Choroid plexus epithelial cell (primary cell): Measurements from ENCODE around the gene RFTN2.
A peak's percentile ranks its signal among the peaks of the same experiment; 100 is the strongest.

Source experiments
- DNase-seq: peaks from one replicate; pipeline ENCODE4 v3.0.0-alpha.2; 2010; ENCODE audit warnings: low read depth
- H3K4me3 ChIP-seq: 2 replicates; pipeline ENCODE4 v1.5.1; 2011; ENCODE audit warnings: low read depth, mild to moderate bottlenecking, control low read depth, low read length, moderate library complexity
- TF ChIP-seq, protein P1 (sequence below): conservative IDR thresholded peaks from 2 replicates; pipeline ENCODE4 v1.5.1; 2011; ENCODE audit warnings: low read depth, mild to moderate bottlenecking, control low read depth, inconsistent platforms, low read length, moderate library complexity

The RFTN2 gene

DNA sequence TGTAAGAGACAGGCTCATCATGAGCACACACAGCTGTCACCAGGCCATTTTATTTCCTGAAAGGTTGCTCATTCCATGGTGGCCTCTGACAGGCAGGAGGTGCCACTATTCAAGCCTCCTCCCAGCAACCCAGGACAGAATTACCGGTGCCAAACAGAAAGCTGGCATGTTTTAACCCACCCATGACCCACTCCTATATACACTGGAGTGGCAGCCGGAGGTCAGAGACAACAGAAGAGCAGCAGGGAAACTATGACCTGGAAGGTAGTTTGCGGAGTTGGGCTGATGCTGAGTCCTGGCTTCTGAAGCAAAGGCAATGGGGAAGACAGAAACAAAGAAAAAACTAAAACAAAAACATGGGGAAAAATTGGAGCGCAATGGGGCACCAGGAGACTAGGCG is 2.3 kb downstream of the RFTN2 start:
- H3K4me3 ChIP-seq = peak overlapping the region; percentile 63
- no peak for DNase-seq
- TF ChIP-seq, protein P1, sequence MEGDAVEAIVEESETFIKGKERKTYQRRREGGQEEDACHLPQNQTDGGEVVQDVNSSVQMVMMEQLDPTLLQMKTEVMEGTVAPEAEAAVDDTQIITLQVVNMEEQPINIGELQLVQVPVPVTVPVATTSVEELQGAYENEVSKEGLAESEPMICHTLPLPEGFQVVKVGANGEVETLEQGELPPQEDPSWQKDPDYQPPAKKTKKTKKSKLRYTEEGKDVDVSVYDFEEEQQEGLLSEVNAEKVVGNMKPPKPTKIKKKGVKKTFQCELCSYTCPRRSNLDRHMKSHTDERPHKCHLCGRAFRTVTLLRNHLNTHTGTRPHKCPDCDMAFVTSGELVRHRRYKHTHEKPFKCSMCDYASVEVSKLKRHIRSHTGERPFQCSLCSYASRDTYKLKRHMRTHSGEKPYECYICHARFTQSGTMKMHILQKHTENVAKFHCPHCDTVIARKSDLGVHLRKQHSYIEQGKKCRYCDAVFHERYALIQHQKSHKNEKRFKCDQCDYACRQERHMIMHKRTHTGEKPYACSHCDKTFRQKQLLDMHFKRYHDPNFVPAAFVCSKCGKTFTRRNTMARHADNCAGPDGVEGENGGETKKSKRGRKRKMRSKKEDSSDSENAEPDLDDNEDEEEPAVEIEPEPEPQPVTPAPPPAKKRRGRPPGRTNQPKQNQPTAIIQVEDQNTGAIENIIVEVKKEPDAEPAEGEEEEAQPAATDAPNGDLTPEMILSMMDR = no peak

DNA sequence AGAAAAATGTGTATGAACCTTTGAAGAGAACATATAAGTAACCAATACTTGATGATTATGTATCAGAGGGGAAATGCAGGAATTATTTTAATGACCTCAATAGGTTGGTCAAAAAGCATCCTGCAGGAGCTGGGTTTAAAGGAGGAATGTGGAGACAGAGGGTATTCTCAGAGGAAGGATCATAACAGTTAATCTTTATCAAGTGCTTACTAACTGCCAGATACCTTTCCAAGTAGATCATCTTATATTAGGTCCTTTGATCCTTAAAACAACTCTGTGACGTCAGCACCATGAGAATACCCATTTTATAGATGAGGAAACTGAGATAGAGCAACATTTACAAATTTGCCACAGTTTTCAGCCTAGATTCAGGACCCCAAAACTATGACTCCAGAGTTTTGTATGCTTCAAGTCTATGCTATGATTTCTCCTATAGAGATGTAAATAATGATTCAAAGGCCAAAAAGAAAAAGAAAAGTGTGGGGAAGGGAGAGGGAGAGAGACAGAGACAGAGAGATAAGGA is 3.0 kb downstream of the RFTN2 start:
- DNase-seq = no peak
- H3K4me3 ChIP-seq = peak overlapping the region; percentile 63
- TF ChIP-seq, protein P1 = no peak

DNA sequence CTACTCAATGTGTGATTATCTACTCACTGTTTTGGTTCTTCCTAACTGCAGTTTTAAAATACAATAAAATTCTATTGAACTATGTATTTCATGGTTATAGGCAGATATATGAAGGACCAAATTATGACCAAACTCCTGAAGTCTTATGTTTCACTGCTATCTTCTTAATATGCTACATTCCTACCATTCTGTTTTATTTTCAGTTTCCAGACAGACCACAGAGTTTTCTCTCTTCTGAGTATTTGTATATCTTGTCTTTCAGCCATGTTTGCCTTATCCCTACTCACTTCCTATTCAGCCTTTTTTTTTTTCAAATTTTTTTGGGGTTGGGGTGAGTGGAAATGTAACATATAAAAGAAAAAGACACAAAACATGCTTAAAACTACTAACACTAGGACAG is 6.3 kb downstream of the RFTN2 start:
- H3K4me3 ChIP-seq = no peak overlapping the region
- TF ChIP-seq, protein P1 = no peak
- no peak for DNase-seq

DNA sequence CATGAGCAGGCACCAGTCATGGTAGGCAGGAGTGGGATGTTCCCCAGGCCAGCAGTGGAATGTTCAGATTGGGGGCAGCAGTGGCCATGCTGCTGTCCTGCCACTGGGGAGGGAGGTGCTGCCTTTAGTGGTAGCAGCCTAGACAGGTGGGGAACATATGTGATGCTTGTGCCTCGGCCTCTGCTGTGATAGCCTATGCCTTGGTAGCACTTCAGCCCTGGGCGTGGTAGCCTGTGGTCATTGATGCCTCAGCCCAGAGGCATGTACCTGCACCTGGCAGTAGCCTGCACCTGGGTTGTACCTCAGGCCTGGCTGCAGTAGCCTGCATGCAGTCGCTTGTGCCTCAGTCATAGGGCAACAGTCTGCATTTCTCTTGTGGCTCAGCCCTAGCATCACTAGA is 7.1 kb downstream of the RFTN2 start:
- DNase-seq = no peak
- TF ChIP-seq, protein P1 = no peak
- no peak overlapping the region for H3K4me3 ChIP-seq

DNA sequence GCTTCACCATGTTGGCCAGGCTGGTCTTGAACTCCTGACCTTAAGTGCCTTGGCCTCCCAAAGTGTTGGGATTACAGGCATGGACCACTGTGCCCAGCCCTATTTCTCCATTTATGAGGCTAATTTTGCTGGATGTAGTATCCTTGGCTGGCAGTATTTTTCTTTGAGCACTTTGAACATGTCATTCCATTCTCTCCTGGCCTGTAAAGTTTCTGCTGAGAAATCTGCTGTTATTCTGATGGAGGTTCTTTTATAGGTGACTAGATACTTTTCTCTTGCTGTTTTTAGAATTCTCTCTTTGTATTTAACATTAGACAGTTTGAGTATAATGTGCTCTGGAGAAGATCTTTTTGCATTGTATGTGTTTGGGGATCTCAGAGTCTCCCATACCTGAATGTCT is 9.1 kb downstream of the RFTN2 start:
- TF ChIP-seq, protein P1 = no peak
- DNase-seq = no peak
- no peak overlapping the region for H3K4me3 ChIP-seq

DNA sequence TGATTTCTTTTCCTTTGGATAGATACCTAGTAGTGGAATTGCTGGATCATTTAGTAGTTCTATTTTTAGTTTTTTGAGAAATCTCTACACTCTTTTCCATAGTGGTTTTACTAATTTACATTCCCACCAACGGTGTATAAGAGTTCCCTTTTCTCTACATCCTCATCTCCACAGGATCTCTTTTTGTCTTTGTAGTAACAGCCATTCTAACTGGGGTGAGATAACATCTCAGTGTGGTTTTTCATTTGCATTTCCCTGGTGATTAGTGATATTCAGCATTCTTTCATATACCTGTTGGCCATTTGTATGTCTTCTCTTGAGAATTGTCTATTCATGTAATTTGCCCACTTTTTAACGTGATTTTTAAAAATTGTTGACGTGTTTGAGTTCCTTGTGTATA is 13.8 kb downstream of the RFTN2 start:
- TF ChIP-seq, protein P1 = no peak
- no peak for DNase-seq
- no peak overlapping the region for H3K4me3 ChIP-seq

DNA sequence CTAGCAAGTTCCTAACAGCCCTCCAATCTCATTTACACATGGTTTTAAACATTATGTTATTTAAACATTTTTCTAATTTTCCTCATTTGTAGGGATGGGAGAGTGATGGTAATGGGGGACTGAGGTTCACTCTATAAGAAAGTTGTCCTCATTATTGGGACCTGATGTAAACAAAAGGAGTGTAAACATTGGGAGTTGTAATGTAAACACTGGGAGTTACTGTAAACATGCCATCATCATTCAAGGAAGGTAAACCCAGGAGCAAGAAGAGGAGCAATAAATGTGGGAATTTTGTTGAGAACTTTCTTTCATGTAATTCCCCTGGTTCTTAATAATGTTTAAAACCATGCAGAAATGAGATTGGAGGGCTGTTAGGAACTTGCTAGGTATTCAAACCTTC is 17.8 kb downstream of the RFTN2 start:
- H3K4me3 ChIP-seq = no peak overlapping the region
- TF ChIP-seq, protein P1 = no peak
- DNase-seq = no peak
